ENCODE data around the gene SORCS1. TPM values are rescaled to one million over a fixed set of nuclear protein-coding genes. Genes with fewer than 3 reads are reported as not detected.

SORCS1 gene
- total and polyA plus RNA-seq, 2 donors (not counting 1 experiment from before 2014, with no cell fraction given), result under 0.01 to 0.01 TPM

DNA sequence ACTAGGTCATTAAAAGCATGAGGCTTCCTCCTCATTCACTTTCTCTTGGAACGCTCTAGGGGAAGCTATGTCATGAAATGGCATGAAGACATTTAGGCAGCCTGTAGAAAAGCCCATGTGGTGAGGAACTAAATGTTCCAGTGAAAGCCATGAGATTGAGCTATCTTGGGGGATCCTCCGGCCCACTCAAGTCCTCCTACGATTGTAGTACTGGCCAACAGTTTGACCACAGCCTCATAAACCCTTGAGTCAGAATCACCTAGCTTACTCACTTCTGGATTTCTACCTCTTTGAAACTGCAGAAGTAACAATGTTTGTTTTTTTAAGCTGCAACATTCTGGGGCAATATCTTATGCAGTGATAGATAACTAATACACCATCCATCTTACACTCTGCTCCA, 605.1 kb downstream of the SORCS1 start:
- DNase-seq (ENCODE audit: low read depth in 2 of 2), result peak; percentile 21 to 94
- TF ChIP-seq EZH2 (IDR thresholded peaks at IDR 0.05; ENCODE audit: low read length, missing control alignments), result no peak
- no peak for TF ChIP-seq CTCF (conservative IDR thresholded peaks at IDR 0.05 in 1 of 2, IDR thresholded peaks at IDR 0.05 in 1 of 2; ENCODE audit: low read depth in 1 of 2, low read length in 2 of 2)
- Histone ChIP-seq H3K4me1 (ENCODE audit: control insufficient read depth, extremely low read depth, insufficient read depth, low read length) (no peaks in the 10 kb centered on the region), H3K27ac (ENCODE audit: insufficient read depth, low read length) (no peak overlapping the region), H3K4me3 (replicated peaks in 1 of 4; ENCODE audit: control extremely low read depth in 1 of 4, insufficient read depth in 1 of 4, low read depth in 3 of 4, low read length in 4 of 4) (no peak overlapping the region), H2AFZ (ENCODE audit: low read length) (no peak overlapping the region), H3K36me3 (ENCODE audit: control insufficient read depth, insufficient read depth, low read length) (no peaks in the 10 kb centered on the region), H3K4me2 (ENCODE audit: extremely low read depth, insufficient read depth, low read length) (no peak overlapping the region), H3K27me3 (ENCODE audit: control insufficient read depth, insufficient read depth, low read length) (no peaks in the 10 kb centered on the region), H3K9me3 (ENCODE audit: control insufficient read depth, insufficient read depth, low read depth, low read length) (no peaks in the 10 kb centered on the region), H3K79me2 (ENCODE audit: control insufficient read depth, insufficient read depth, low read length) (no peaks in the 10 kb centered on the region), H3K9ac (ENCODE audit: insufficient read depth, low read length) (no peak overlapping the region), H4K20me1 (ENCODE audit: control insufficient read depth, extremely low read depth, insufficient read depth, low read length) (no peaks in the 10 kb centered on the region)

- Histone ChIP-seq H2AFZ (ENCODE audit: low read length) (no peak overlapping the region), H3K4me1 (ENCODE audit: control insufficient read depth, extremely low read depth, insufficient read depth, low read length) (no peaks in the 10 kb centered on the region), H4K20me1 (ENCODE audit: control insufficient read depth, extremely low read depth, insufficient read depth, low read length) (no peaks in the 10 kb centered on the region), H3K27me3 (ENCODE audit: control insufficient read depth, insufficient read depth, low read length) (no peaks in the 10 kb centered on the region), H3K36me3 (ENCODE audit: control insufficient read depth, insufficient read depth, low read length) (no peaks in the 10 kb centered on the region), H3K79me2 (ENCODE audit: control insufficient read depth, insufficient read depth, low read length) (no peaks in the 10 kb centered on the region), H3K4me2 (ENCODE audit: extremely low read depth, insufficient read depth, low read length) (no peak overlapping the region), H3K27ac (ENCODE audit: insufficient read depth, low read length) (peak overlapping the region; percentile 5), H3K9ac (ENCODE audit: insufficient read depth, low read length) (no peak overlapping the region), H3K4me3 (replicated peaks in 1 of 4; ENCODE audit: control extremely low read depth in 1 of 4, insufficient read depth in 1 of 4, low read depth in 3 of 4, low read length in 4 of 4) (no peak overlapping the region), H3K9me3 (ENCODE audit: control insufficient read depth, insufficient read depth, low read depth, low read length) (no peaks in the 10 kb centered on the region)
- DNase-seq (ENCODE audit: low read depth in 2 of 2), result peak; percentile 54 to 67
- TF ChIP-seq CTCF (conservative IDR thresholded peaks at IDR 0.05 in 1 of 2, IDR thresholded peaks at IDR 0.05 in 1 of 2; ENCODE audit: low read depth in 1 of 2, low read length in 2 of 2), result no peak
- no peak for TF ChIP-seq EZH2 (IDR thresholded peaks at IDR 0.05; ENCODE audit: low read length, missing control alignments)
Measured at GRCh38 chr10:106557951-106558733, 606.4 kb downstream of the SORCS1 start.

- no peaks in the 10 kb centered on the region for H4K20me1 ChIP-seq (ENCODE audit: control insufficient read depth, extremely low read depth, insufficient read depth, low read length)
- H3K4me1 ChIP-seq (ENCODE audit: control insufficient read depth, extremely low read depth, insufficient read depth, low read length), result no peaks in the 10 kb centered on the region
- H3K79me2 ChIP-seq (ENCODE audit: control insufficient read depth, insufficient read depth, low read length), result no peaks in the 10 kb centered on the region
- no peaks in the 10 kb centered on the region for H3K27me3 ChIP-seq (ENCODE audit: control insufficient read depth, insufficient read depth, low read length)
- no peaks in the 10 kb centered on the region for H3K9me3 ChIP-seq (ENCODE audit: control insufficient read depth, insufficient read depth, low read depth, low read length)
- H3K27ac ChIP-seq (ENCODE audit: insufficient read depth, low read length), result peak overlapping the region; percentile 27
- peak in 1 of 2 donors; percentile 71 for DNase-seq (ENCODE audit: low read depth in 2 of 2)
- H3K36me3 ChIP-seq (ENCODE audit: control insufficient read depth, insufficient read depth, low read length), result no peaks in the 10 kb centered on the region
- no peak overlapping the region for H3K4me2 ChIP-seq (ENCODE audit: extremely low read depth, insufficient read depth, low read length)
- H3K4me3 ChIP-seq (replicated peaks in 1 of 4; ENCODE audit: control extremely low read depth in 1 of 4, insufficient read depth in 1 of 4, low read depth in 3 of 4, low read length in 4 of 4), result no peak overlapping the region
- H3K9ac ChIP-seq (ENCODE audit: insufficient read depth, low read length), result no peak overlapping the region
- no peak overlapping the region for H2AFZ ChIP-seq (ENCODE audit: low read length)
- TF ChIP-seq CTCF (conservative IDR thresholded peaks at IDR 0.05 in 1 of 2, IDR thresholded peaks at IDR 0.05 in 1 of 2; ENCODE audit: low read depth in 1 of 2, low read length in 2 of 2), result no peak
- TF ChIP-seq EZH2 (IDR thresholded peaks at IDR 0.05; ENCODE audit: low read length, missing control alignments), result no peak
Measured at GRCh38 chr10:106557053-106557452, 607.5 kb downstream of the SORCS1 start.
